CD4-positive, alpha-beta T cell (primary cell): ENCODE data around the gene HOXA9. TPM values are rescaled to one million over a fixed set of nuclear protein-coding genes. Genes with fewer than 3 reads are reported as not detected.
A peak's percentile ranks its signal among the peaks of the same experiment; 100 is the strongest.

Experiments used
- ATAC-seq: fragments of 200-7000 bp; cut with Tn5 transposase; one replicate; pipeline ENCODE4 v1.10.0; 2022; ENCODE audit warnings: mild to moderate bottlenecking; ENCODE audit not compliant: poor library complexity
- CTCF ChIA-PET: fragments of 350-600 bp; sonication (Branson Sonifier 250); formaldehyde crosslinking; loops from one replicate; lab custom pipeline; 2021; ENCODE audit warnings: antibody characterized with exemption, inconsistent platforms; lab: Charles Lee
- POLR2A ChIA-PET: fragments of 350-600 bp; sonication (Branson Sonifier 250); formaldehyde crosslinking; loops from one replicate; lab custom pipeline; 2021; ENCODE audit warnings: antibody characterized with exemption, inconsistent platforms; lab: Charles Lee
- DNase-seq, 14 experiments: peaks; one replicate each; pipeline ENCODE4 v3.0.0-alpha.2; 2013 to 2020; ENCODE audit warnings: mixed read lengths in 2 of 14
- H3K27ac ChIP-seq, 2 donors: one replicate each; pipeline versions ENCODE4 v1.5.1 to v1.7.0; 2013; ENCODE audit warnings: low read length in 2 of 2, low read depth in 1 of 2, mild to moderate bottlenecking in 1 of 2
- H3K27me3 ChIP-seq, 2 experiments: 1 replicate in 1 of 2; 2 replicates in 1 of 2; pipeline versions ENCODE4 v1.6.1 to v1.7.0; 2013; ENCODE audit warnings: low read length in 2 of 2, control low read depth in 1 of 2, mild to moderate bottlenecking in 1 of 2, moderate library complexity in 1 of 2; ENCODE audit not compliant: insufficient read depth in 2 of 2, control insufficient read depth in 1 of 2
- H3K36me3 ChIP-seq: one replicate; pipeline ENCODE4 v1.6.1; 2013; ENCODE audit warnings: low read length, control low read depth; ENCODE audit not compliant: insufficient read depth
- H3K4me1 ChIP-seq: one replicate; pipeline ENCODE4 v1.6.1; 2013; ENCODE audit warnings: low read length, control low read depth; ENCODE audit not compliant: insufficient read depth
- H3K4me3 ChIP-seq: one replicate; pipeline ENCODE4 v1.5.1; 2013; ENCODE audit warnings: mild to moderate bottlenecking, low read length, moderate library complexity
- H3K9me3 ChIP-seq, 2 experiments: 1 replicate in 1 of 2; 2 replicates in 1 of 2; pipeline versions ENCODE4 v1.6.1 to v1.7.0; 2013; ENCODE audit warnings: low read length in 2 of 2, mild to moderate bottlenecking in 2 of 2, control low read depth in 1 of 2, moderate library complexity in 1 of 2; ENCODE audit not compliant: control insufficient read depth in 1 of 2, insufficient read depth in 1 of 2
- H3K27ac Mint-ChIP-seq: one replicate; pipeline ENCODE4 v1.8.0; 2020; ENCODE audit warnings: mixed read lengths
- H3K27me3 Mint-ChIP-seq: one replicate; pipeline ENCODE4 v1.8.0; 2021; ENCODE audit warnings: mixed read lengths
- H3K36me3 Mint-ChIP-seq: one replicate; pipeline ENCODE4 v1.8.0; 2021; ENCODE audit warnings: low read depth, mixed read lengths
- H3K4me1 Mint-ChIP-seq: one replicate; pipeline ENCODE4 v1.8.0; 2021; ENCODE audit warnings: low read depth, mixed read lengths
- H3K4me3 Mint-ChIP-seq: one replicate; pipeline ENCODE4 v1.8.0; 2020; ENCODE audit warnings: mild to moderate bottlenecking, mixed read lengths
- H3K9me3 Mint-ChIP-seq: one replicate; pipeline ENCODE4 v1.8.0; 2020; ENCODE audit warnings: mixed read lengths
- CTCF ChIP-seq: fragments of 200-600 bp; IDR thresholded peaks from one replicate; pipeline ENCODE4 v1.8.0; 2022; ENCODE audit warnings: antibody characterized with exemption, mild to moderate bottlenecking
- intact Hi-C, 2 experiments: fragments of 100-400 bp; cut with DNase I in 1 of 2; cut with micrococcal nuclease in 1 of 2; formaldehyde crosslinking; loops; one replicate each; pipeline versions ENCODE4 v1.15.1 to v1.9.0; 2023 to 2025; cut with DNase I, micrococcal nuclease
- total RNA-seq, 174 experiments: library from RNA in 2 of 174; stranded (reverse) in 2 of 174; gene quantifications; one replicate each; pipeline ENCODE4 v1.2.3 and lab custom pipeline; 2021 to 2026

HOXA9 gene
- total RNA-seq, 2 experiments from 2014 or later: not detected

GRCh38 chr7:27176524-27176845 is 11.1 kb upstream of the HOXA9 start:
- DNase-seq: no peak
- Mint-ChIP-seq H3K9me3 (no peaks in the 10 kb centered on the region), H3K36me3 (no peaks in the 10 kb centered on the region)

GRCh38 chr7:27175626-27176523 is 10.5 kb upstream of the HOXA9 start:
- H3K4me1 Mint-ChIP-seq: peaks cover 27% of the 10 kb centered on the region
- Histone ChIP-seq H3K4me3 (no peak overlapping the region), H3K4me1 (peaks cover 45% of the 10 kb centered on the region), H3K36me3 (no peaks in the 10 kb centered on the region), H3K27ac (no peak overlapping the region), H3K9me3 (peaks cover 5 to 56% of the 10 kb centered on the region in 2 experiments), H3K27me3 (peaks cover 76 to 95% of the 10 kb centered on the region in 2 experiments)
- peak in 2 of 14 experiments; percentile 10 to 27 for DNase-seq
- no peak overlapping the region for H3K4me3 Mint-ChIP-seq
- POLR2A ChIA-PET: interaction anchor here (1.0 kb wide), 2 partner anchors 9 to 10 kb away, joined by 3 read pairs; partner anchors contain the start of gene HOXA11
- H3K27ac Mint-ChIP-seq: no peak overlapping the region
- no peaks in the 10 kb centered on the region for H3K9me3 Mint-ChIP-seq
- no peak for ATAC-seq
- H3K36me3 Mint-ChIP-seq: no peaks in the 10 kb centered on the region
- no peak for TF ChIP-seq CTCF
- intact Hi-C loops: loop anchor here in 1 of 2 experiments (5.0 kb wide), 1 partner anchor 1224 kb away; no protein-coding TSS in a partner anchor
- CTCF ChIA-PET: interaction anchor here (1.2 to 2.2 kb wide), 2 partner anchors 25 to 1281 kb away, joined by 3 to 8 read pairs; no protein-coding TSS in a partner anchor
- peaks cover 86% of the 10 kb centered on the region for H3K27me3 Mint-ChIP-seq

More at GRCh38 chr7:27176524-27176845, 11.1 kb upstream of the HOXA9 start:
- H3K9me3 ChIP-seq: peaks cover under 1 to 52% of the 10 kb centered on the region in 2 experiments
- no peak for TF ChIP-seq CTCF
- H3K27ac ChIP-seq: no peak overlapping the region
- H3K36me3 ChIP-seq: no peaks in the 10 kb centered on the region
- no peak overlapping the region for H3K27ac Mint-ChIP-seq
- intact Hi-C loops: loop anchor here in 1 of 2 experiments (5.0 kb wide), 1 partner anchor 1224 kb away; no protein-coding TSS in a partner anchor
- ChIA-PET CTCF (interaction anchor here (1.2 to 2.2 kb wide), 2 partner anchors 26 to 1282 kb away, joined by 3 to 8 read pairs; no protein-coding TSS in a partner anchor), POLR2A (interaction anchor here (1.0 kb wide), 2 partner anchors 8 to 10 kb away, joined by 3 read pairs; partner anchors contain the start of gene HOXA11)
- peaks cover 86% of the 10 kb centered on the region for H3K27me3 Mint-ChIP-seq
- no peak for ATAC-seq
- no peak overlapping the region for H3K4me3 ChIP-seq
- H3K27me3 ChIP-seq: peaks cover 71 to 93% of the 10 kb centered on the region in 2 experiments
- peaks cover 41% of the 10 kb centered on the region for H3K4me1 ChIP-seq
- no peak overlapping the region for H3K4me3 Mint-ChIP-seq
- peaks cover 21% of the 10 kb centered on the region for H3K4me1 Mint-ChIP-seq

DNA sequence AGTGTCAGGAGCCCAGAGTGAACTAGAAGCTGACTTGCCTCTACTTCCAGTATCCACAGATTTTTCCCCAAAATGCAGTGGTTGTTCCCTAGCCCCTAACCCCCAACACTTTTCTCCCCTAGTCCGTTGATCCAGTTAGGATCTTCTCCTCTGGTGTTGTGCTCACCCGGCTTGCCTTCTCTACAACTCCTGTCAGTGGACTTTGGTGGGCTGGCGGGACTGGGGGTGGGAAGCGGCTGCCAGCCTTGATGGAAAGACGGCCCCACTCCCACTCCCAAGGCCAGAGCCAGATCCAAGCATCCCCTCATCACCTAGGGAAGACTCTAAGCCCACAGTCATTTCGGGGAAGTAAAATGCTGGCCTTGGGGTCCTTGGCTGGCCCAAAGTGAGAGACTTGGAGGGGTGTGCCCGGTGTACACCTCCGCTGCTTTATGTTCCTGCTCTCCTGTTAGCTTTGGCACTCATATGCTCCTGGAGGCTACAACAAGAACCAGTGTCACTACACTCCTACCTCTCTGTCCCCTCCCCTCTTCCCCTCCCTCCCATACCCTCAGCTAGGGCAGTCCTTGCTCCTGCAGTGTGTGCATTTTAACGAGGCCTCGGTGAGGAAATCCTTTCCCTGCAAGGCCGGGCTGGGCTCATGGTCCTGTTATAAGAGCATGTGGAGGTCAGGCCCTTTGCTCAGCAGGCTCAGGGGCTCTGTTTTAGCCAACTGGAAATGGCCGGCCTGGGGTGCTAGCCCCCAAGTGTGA is 9.7 kb upstream of the HOXA9 start:
- peaks cover 73 to 95% of the 10 kb centered on the region in 2 experiments for H3K27me3 ChIP-seq
- ChIA-PET POLR2A (interaction anchor here (0.7 kb wide), 1 partner anchor 9 kb away, joined by 3 read pairs; no protein-coding TSS in a partner anchor), CTCF (interaction anchor here (0.9 kb wide), 1 partner anchor 24 kb away, joined by 3 read pairs; no protein-coding TSS in a partner anchor)
- no peak overlapping the region for H3K27ac Mint-ChIP-seq
- peaks cover 33% of the 10 kb centered on the region for H3K4me1 Mint-ChIP-seq
- intact Hi-C loops: loop anchor here in 1 of 2 experiments (5.0 kb wide), 1 partner anchor 1223 kb away; no protein-coding TSS in a partner anchor
- no peak overlapping the region for H3K4me3 ChIP-seq
- DNase-seq (peak in 3 of 14 experiments; percentile 0 to 32 (median 6)), ATAC-seq (no peak)
- peaks cover 88% of the 10 kb centered on the region for H3K27me3 Mint-ChIP-seq
- H3K36me3 Mint-ChIP-seq: no peaks in the 10 kb centered on the region
- H3K9me3 Mint-ChIP-seq: no peaks in the 10 kb centered on the region
- TF ChIP-seq CTCF: no peak
- H3K4me1 ChIP-seq: peaks cover 47% of the 10 kb centered on the region
- peaks cover 5 to 50% of the 10 kb centered on the region in 2 experiments for H3K9me3 ChIP-seq
- H3K36me3 ChIP-seq: no peaks in the 10 kb centered on the region
- peak overlapping the region; percentile 65 for H3K4me3 Mint-ChIP-seq
- no peak overlapping the region for H3K27ac ChIP-seq
